HEK293T (cell line): ENCODE data around the gene DPH7.

Experiments used
- CTCF ChIA-PET: fragments of 350-600 bp; formaldehyde crosslinking; extraction: SDS; loops from one replicate; lab custom pipeline; 2021; ENCODE audit warnings: antibody characterized with exemption, inconsistent platforms; lab: Yijun Ruan, JAX
- POLR2A ChIA-PET: fragments of 350-600 bp; formaldehyde crosslinking; extraction: SDS; loops from one replicate; lab custom pipeline; 2020; ENCODE audit warnings: antibody characterized with exemption, inconsistent platforms; lab: Yijun Ruan, JAX
- DNase-seq: peaks from one replicate; pipeline ENCODE4 v3.0.0; 2012; ENCODE audit warnings: mixed read lengths; ENCODE audit errors: extremely low spot score
- ARNT ChIP-seq: fragments of 450-650 bp; IDR thresholded peaks from 2 replicates; pipeline ENCODE4 v1.6.1; 2017; ENCODE audit warnings: mild to moderate bottlenecking
- BHLHE40 ChIP-seq: fragments of 450-650 bp; IDR thresholded peaks from 2 replicates; pipeline ENCODE4 v1.6.1; 2016; ENCODE audit warnings: mild to moderate bottlenecking, moderate library complexity, borderline replicate concordance
- CTBP1 ChIP-seq: fragments of 450-650 bp; IDR thresholded peaks from 2 replicates; pipeline ENCODE4 v1.6.1; 2016; ENCODE audit warnings: borderline replicate concordance
- ELF4 ChIP-seq: fragments of 450-650 bp; IDR thresholded peaks from 2 replicates; pipeline ENCODE4 v1.6.1; 2017; ENCODE audit warnings: antibody characterized with exemption
- FOXA1 ChIP-seq: fragments of 450-650 bp; IDR thresholded peaks from 2 replicates; pipeline ENCODE4 v1.6.1; 2016; ENCODE audit warnings: mild to moderate bottlenecking
- FOXK2 ChIP-seq: fragments of 450-650 bp; IDR thresholded peaks from 2 replicates; pipeline ENCODE4 v1.6.1; 2016; ENCODE audit warnings: mild to moderate bottlenecking
- FOXM1 ChIP-seq: fragments of 450-650 bp; IDR thresholded peaks from 2 replicates; pipeline ENCODE4 v1.6.1; 2017; ENCODE audit warnings: mild to moderate bottlenecking, borderline replicate concordance
- HDGF ChIP-seq: fragments of 450-650 bp; IDR thresholded peaks from 2 replicates; pipeline ENCODE4 v1.6.1; 2017; ENCODE audit warnings: antibody characterized with exemption, borderline replicate concordance
- L3MBTL2 ChIP-seq: fragments of 450-650 bp; conservative IDR thresholded peaks from 2 replicates; pipeline ENCODE4 v1.6.1; 2016; ENCODE audit warnings: mild to moderate bottlenecking
- LEF1 ChIP-seq: fragments of 450-650 bp; IDR thresholded peaks from 2 replicates; pipeline ENCODE4 v1.6.1; 2017; ENCODE audit warnings: mild to moderate bottlenecking, borderline replicate concordance
- NFRKB ChIP-seq: fragments of 450-650 bp; IDR thresholded peaks from 2 replicates; pipeline ENCODE4 v1.6.1; 2016; ENCODE audit warnings: mild to moderate bottlenecking, moderate library complexity
- SP1 ChIP-seq: fragments of 450-650 bp; IDR thresholded peaks from 2 replicates; pipeline ENCODE4 v1.6.1; 2017
- SUZ12 ChIP-seq: fragments of 450-650 bp; IDR thresholded peaks from 2 replicates; pipeline ENCODE4 v1.6.1; 2016; ENCODE audit warnings: mild to moderate bottlenecking
- TARDBP ChIP-seq: fragments of 450-650 bp; IDR thresholded peaks from 2 replicates; pipeline ENCODE4 v1.6.1; 2016
- ZNF384 ChIP-seq: fragments of 450-650 bp; IDR thresholded peaks from 2 replicates; pipeline ENCODE4 v1.6.1; 2016
- TF ChIP-seq, protein P1 (sequence below): fragments of 450-650 bp; IDR thresholded peaks from 2 replicates; pipeline ENCODE4 v1.6.1; 2016

Gene DPH7

DNA sequence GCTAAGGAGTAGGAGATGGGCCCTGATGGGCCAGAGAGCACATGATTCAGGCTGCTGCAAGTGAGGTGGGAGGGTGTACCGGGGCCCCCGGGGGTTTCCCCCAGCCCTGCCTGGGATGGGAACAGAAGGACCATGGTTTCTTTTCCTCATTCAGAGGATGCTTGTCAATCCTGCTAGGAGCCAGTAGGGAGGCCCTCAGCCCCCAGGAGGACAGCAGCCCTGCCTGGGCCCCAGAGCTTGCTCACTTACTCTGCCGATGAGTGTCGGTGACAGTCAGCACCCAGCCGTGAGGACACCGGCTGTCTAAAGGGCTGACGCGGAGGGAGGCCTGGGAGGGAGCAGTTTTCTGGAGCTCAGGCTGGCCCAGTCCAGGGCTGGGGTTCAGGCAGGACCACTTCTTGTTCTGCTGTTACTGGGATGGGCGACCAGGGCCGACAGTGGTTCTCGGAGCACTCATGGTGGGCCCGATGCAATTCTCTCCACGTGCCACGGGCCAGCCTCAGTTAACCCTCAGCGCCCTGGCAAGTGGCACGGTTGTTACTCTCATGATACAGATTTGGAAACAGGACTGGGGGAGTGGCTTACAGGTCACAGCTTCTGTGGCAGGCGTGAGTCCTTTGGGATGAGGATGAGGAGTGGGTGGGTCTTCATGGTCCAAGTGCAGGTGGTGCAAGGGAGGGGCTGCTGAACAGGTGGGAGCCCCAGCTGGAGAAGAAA lies 28.6 kb upstream of the DPH7 start:
- POLR2A ChIA-PET = interaction anchor here (2.3 kb wide), 1 partner anchor 12 kb away, joined by 9 read pairs; the partner anchor contains the start of gene EHMT1
- DNase-seq = no peak
- CTCF ChIA-PET = interaction anchor here (1.3 kb wide), 1 partner anchor 16 kb away, joined by 3 read pairs; no protein-coding TSS in a partner anchor
- TF ChIP-seq BHLHE40 (no peak), NFRKB (no peak), SP1 (no peak), FOXK2 (no peak), ELF4 (no peak), SUZ12 (no peak), LEF1 (no peak), CTBP1 (no peak), ZNF384 (no peak), FOXA1 (no peak), FOXM1 (no peak), ARNT (no peak), TARDBP (no peak), L3MBTL2 (no peak), HDGF (no peak)
- TF ChIP-seq, protein P1, sequence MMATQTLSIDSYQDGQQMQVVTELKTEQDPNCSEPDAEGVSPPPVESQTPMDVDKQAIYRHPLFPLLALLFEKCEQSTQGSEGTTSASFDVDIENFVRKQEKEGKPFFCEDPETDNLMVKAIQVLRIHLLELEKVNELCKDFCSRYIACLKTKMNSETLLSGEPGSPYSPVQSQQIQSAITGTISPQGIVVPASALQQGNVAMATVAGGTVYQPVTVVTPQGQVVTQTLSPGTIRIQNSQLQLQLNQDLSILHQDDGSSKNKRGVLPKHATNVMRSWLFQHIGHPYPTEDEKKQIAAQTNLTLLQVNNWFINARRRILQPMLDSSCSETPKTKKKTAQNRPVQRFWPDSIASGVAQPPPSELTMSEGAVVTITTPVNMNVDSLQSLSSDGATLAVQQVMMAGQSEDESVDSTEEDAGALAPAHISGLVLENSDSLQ = no peak

DNA sequence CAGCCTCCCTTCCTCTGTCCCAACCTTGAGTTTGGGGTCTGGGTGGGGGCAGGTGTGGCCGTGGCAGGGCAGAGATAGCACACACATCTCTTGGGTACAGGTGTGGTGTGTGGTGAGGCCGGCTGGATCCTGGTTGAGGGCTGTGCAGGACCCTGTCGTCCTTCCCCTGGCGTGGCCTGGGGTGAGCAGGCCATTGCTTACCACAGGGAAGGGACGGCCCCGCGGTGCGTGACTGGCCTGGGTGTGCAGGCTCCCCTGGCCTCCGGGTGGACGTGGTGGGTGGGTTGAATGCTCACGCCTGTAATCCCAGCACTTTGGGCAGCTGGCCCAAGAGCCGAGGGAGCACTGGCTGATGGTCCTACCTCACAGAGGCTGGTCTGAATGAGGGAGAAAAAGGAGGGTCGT lies 28.0 kb upstream of the DPH7 start:
- ChIA-PET POLR2A (interaction anchor here (2.3 kb wide), 1 partner anchor 12 kb away, joined by 9 read pairs; the partner anchor contains the start of gene EHMT1), CTCF (interaction anchor here (1.3 kb wide), 1 partner anchor 15 kb away, joined by 3 read pairs; no protein-coding TSS in a partner anchor)
- DNase-seq = no peak
- TF ChIP-seq TARDBP (no peak), CTBP1 (no peak), FOXM1 (no peak), HDGF (no peak), SP1 (no peak), ARNT (no peak), NFRKB (no peak)

DNA sequence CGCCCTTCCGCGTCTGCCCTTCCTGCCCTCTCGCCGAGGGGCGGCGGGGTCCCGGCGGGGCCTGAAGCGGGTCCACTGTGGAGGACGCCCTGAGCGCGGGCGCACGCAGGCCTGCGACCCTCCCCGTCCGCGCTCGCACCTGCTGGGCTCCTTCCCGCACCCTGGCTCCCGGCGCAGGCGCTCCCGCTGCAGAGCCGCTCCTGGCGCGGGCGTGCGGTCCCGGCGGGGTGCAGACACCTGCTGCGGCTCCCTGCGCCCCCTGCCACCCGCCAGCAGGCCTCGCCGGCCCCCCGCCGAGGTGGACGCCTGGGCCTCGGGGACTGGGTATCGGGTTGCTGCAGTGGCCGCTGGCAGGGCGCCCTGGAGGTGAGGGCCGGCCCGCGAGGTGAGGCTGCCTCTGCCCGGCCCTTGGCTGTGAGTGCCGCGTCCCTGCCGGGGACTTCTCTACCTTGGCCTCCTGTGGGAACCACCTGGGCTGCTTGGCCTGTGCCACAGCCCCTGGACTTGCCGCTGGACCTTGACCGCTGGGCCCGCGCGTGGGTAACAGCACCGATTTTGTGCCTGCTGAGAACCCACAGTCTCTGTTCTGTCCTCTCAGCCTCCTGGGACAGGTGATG lies 27.4 kb upstream of the DPH7 start:
- ChIA-PET CTCF (no interaction called here), POLR2A (interaction anchor here (1.0 kb wide), 1 partner anchor 13 kb away, joined by 3 read pairs; the partner anchor contains the start of gene EHMT1)
- no peak for DNase-seq
- no peak for TF ChIP-seq CTBP1
- TF ChIP-seq, protein P1 = no peak
- no peak for TF ChIP-seq L3MBTL2
- no peak for TF ChIP-seq ELF4
- TF ChIP-seq BHLHE40 = no peak
- TF ChIP-seq FOXM1 = no peak
- TF ChIP-seq ARNT = no peak
- TF ChIP-seq FOXK2 = no peak
- TF ChIP-seq TARDBP = no peak
- TF ChIP-seq SP1 = no peak
- TF ChIP-seq HDGF = no peak
- no peak for TF ChIP-seq SUZ12
- TF ChIP-seq ZNF384 = no peak

DNA sequence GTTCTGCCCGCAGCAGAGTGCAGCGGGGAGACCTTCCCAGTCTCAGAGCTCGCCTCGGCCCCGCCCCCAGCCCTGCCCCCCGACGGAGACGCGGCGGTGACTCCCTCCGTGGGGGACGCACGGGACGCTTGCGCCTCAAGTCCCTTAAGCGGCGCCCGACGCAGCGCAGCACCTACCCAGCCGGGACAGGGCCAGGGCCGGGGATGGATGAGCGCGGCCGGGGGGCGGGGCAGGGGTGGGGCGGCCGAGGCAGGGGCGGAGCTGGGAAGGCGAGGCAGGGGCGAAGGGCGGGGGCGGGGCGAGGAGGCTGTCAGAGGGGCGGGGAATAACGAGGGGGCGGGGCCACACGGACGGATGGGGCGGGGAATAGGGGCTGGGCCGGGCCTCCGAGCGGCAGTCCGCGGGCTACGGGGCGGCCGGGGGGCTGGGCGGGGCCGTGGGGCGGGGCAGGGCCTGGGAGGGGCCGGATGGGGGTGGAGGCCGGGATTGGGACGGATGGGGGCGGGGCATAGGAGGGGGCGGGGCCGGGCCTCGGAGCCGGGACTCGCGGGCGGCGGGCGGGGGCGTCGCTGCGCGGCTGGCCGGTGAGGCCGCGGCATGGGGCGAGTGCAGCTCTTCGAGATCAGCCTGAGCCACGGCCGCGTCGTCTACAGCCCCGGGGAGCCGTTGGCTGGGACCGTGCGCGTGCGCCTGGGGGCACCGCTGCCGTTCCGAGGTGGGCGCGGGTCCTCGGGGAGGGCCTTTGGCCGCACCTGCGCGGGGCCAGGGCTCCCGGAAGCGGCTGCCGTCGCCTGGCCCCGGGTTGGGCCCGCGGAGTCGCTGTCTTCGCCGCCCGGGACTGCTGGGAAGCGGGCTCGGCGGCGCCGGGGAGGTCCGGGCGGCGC lies 26.6 kb upstream of the DPH7 start, which contains the start of gene ARRDC1:
ARRDC1 (plus strand) TSS at position 566 of the 884 bp plus-strand sequence; CDS start at position 598, 32 bp downstream.
- peak; percentile 98 for DNase-seq
- CTCF ChIA-PET = no interaction called here
- POLR2A ChIA-PET = interaction anchor here (0.6 to 1.0 kb wide), 5 partner anchors 13 to 27 kb away, joined by 3 to 6 read pairs (median 3); partner anchors contain the start of genes DPH7, EHMT1 and ZMYND19
- no peak for TF ChIP-seq LEF1
- no peak for TF ChIP-seq HDGF
- TF ChIP-seq SUZ12 = no peak
- no peak for TF ChIP-seq CTBP1
- no peak for TF ChIP-seq ZNF384
- no peak for TF ChIP-seq FOXK2
- TF ChIP-seq ARNT = no peak
- no peak for TF ChIP-seq BHLHE40
- TF ChIP-seq L3MBTL2 = no peak

DNA sequence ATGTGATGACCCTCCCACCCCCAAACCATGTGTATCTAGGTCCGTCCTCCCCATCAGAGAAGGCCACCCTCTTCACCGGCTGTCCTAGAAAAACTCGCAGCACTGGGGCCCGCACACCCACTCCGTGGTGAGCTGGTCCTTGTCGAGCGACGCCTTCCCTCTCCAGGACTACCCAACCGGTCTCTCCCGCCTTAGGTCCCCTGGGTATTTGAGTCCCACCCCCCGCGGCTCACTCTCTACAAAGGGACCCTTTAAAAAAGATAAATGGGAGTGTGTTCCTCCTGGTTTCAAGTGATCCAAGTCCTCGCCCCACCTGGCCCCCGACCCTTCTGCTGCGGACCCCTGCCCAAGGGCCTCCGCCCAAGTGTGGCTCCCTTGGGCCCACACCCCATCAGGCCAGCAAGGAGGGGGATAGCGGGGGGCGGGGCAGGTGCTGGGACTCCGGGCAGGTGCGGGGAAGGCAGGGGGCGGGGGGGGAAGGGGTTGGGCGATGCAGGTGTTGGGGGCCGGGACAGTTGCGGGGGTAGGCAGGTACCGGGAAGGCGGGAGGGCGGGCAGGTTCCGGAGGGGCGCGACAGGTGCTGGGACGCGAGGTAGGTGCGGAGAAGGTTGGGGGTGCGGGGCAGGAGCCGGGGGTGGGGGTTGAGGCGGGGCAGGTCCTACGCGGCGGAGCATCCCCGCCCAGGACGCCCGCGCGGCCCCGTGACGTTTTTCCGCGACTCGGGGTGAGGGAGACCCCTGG lies 25.8 kb upstream of the DPH7 start:
- ChIA-PET CTCF (no interaction called here), POLR2A (interaction anchor here (1.5 to 2.1 kb wide), 2 partner anchors 14 to 181 kb away, joined by 4 to 7 read pairs; partner anchors contain the start of genes EHMT1, EXD3 and NOXA1)
- no peak for TF ChIP-seq NFRKB
- TF ChIP-seq FOXK2 = no peak
- TF ChIP-seq TARDBP = no peak
- no peak for TF ChIP-seq L3MBTL2
- TF ChIP-seq, protein P1 = no peak
- TF ChIP-seq SP1 = no peak
- TF ChIP-seq FOXM1 = no peak
- TF ChIP-seq HDGF = no peak
- no peak for TF ChIP-seq SUZ12
- TF ChIP-seq ZNF384 = no peak
- TF ChIP-seq ARNT = no peak
- TF ChIP-seq ELF4 = no peak
- TF ChIP-seq CTBP1 = no peak
- no peak for TF ChIP-seq BHLHE40
- no peak for TF ChIP-seq LEF1
- DNase-seq = no peak
